NCI-H2196 (cell line): ENCODE measurements around the gene SLC18A2.
"Not testable (repeated sequence)": the region's sequence is repeated elsewhere in the genome, so short reads cannot be mapped to it uniquely, and the experiment has no call there.

Source experiments
- DNase-seq: peaks from one replicate; lab custom pipeline; 2025; ENCODE audit not compliant: unreplicated experiment; lab: John Stamatoyannopoulos, UW

The SLC18A2 gene

DNA sequence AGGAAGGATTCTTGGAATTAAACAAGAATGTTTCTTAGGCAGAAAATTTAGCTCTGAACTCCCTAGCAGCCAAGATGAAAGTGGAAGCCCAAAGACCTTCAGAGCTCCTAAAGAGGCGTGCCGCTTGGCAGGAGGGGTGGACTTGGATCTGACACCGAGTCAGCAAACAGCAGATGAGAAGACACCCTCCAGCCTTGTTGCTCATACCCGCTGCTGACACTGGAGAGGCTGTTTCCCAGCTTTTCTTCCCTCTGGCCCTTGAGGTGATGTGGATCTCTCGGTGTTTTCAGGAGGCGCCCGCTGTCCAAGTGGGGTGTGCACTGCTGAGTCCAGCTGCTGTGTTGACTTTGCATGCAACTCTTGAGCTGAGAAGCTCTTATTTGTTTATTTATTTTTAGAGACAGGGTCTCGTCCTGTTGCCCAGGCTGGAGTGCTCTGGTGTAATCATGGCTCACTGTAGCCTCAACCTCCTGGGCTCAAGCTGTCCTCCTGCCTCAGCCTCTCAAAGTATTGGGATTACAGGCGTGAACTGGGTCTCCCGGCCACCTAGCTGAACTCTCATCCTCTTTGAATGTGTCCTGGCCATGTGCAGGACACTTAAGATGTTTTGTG lies 21.5 kb downstream of the SLC18A2 start:
- no peak for DNase-seq

GRCh38 chr10:117262903-117263293 lies 22.0 kb downstream of the SLC18A2 start:
- no peak for DNase-seq

GRCh38 chr10:117264782-117265181 lies 23.9 kb downstream of the SLC18A2 start:
- DNase-seq, result peak; percentile 0

DNA sequence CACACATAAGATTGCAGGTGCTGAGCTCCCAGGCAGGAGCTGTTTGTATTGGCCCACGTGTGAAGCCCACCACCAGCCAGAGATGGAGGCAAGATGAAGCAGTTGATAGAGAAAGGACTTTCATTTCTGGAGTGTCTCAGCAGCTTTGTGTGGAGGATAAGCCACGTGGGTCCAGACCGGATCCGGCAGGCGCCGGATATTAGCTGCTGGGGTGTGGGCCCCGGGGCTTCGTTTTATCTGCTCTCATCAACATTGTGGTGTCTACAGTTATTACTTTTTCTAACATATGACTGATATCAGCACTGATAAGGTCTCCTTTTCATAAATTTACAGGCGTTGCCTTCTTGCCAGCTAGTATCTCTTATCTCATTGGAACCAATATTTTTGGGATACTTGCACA lies 25.5 kb downstream of the SLC18A2 start:
- no peak for DNase-seq

DNA sequence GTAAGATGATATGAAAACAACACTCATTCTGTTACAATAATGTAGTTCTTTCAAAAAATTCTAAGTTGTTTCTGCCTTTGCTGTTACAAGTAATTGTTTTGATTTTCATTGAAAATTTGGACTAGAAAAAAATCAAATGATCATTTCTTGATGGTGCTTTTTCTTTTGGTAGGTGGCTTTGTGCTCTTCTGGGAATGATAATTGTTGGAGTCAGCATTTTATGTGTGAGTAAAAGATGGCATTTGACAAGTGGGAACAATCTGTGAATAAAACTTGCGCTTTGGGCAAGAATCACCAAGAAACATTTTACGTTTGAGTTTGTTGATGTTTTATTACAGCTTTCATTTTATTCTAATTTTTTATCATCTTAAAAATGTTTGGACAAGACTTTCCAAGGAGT lies 25.9 kb downstream of the SLC18A2 start:
- DNase-seq, result no peak

DNA sequence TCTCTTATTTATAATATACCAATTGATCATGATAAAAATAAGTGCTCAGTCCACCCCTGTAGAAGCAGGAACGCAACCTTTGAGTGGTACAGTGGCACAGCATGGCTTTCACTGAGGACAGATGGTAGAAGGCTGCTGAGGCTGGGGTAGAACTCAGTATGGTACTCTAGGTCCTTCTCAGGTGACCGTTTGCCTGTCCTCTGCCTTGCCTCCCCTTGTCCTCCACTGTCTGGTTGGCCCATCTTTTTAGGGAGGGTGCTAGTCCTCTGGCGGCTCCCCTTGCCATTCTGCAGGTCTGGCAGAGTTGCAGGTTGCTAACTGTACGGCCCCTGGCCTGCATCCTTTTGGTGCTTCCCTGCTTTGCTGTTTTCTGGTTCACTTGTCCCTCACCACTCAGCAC lies 27.3 kb downstream of the SLC18A2 start:
- DNase-seq, result no peak

DNA sequence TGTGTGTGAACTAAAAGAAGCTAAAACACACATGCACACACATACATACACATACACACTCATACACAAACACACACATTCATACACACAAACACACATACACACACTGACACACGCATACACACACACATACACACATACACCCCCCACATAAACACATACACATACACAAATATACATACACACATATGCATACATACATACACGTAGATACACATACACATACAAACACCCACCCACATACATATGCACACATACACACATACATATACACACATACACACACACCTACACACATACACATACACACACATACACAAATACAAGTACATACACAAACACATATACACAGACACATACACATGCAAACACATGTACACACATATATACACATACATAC lies 28.0 kb downstream of the SLC18A2 start:
- DNase-seq, result no peak

DNA sequence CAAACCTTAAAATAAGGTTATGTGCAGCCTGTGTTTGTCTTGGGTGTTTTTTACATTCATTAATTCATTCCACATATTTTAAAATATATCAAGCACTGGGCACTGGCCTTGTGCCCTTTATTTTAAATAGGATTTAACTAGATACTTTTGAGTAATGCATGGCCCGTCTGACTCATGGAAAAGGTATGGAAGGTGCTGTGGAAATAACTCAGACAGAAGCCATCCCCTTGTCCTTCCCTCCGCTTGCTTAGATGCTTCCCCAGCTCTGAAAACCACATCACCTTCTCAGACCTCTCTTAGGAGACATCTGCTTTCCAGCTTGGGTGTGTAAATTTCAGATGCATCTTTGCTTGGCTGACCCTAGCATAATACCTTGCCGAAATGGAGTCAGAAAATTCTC lies 30.5 kb downstream of the SLC18A2 start:
- no peak for DNase-seq

DNA sequence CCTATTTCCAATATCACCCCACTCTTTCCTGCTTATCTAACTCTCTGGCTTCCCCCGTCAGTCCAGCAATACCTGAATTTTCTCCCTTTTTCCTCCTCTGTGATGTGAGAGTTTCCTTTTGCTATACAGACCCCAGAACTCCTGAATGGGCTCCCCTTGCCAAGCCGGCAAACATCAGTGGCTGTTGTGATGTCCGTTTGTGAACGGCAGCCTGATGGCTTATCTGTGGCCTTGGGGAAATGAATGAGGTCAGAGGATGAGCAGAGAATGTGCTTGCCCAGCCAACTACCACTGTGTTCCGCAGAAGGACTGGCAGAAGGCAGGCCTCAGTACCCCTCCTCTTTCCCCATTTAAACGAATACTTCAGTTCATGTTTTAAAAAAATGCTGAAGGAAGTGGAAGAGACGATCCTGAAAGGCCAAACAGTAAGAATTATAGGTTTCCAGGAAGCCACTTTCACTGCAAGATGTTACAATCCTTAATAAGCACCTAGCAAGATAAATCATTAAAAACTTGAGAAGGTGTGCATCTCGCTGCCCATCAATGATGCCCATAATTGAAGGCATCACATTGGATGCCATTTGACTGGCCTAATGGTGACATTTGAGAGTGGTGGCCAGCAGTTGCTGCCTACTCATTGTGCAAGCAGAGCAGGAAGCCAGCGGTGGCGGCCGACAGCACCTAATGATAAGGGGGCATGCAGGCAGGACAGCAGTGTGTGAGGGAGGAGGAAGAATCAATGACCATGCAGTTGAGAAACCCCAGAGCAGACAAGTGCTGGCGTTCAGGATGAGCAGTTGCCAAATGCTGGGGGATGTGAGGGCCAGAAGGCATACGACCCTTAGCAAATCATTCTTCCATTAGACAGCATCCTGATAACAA lies 31.5 kb downstream of the SLC18A2 start:
- no peak for DNase-seq

DNA sequence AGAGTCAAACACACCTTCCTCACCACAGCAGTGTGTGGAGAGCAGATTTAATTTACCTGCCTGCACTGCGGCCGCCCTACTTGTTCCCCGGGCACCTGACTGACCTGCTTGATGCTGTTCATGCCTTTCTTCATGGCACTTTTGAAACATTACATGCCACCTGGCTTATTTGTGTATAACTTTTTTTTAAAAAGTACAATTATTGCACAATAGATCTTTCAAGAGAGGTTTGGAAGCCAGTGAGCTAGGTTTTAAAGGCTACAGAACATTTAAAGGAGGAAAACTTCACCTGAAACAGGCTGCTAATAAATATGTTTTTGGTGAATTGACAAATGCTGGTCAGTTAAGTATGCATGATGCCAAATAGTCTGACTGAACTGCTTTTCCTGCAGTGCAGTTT lies 33.1 kb downstream of the SLC18A2 start:
- no peak for DNase-seq

DNA sequence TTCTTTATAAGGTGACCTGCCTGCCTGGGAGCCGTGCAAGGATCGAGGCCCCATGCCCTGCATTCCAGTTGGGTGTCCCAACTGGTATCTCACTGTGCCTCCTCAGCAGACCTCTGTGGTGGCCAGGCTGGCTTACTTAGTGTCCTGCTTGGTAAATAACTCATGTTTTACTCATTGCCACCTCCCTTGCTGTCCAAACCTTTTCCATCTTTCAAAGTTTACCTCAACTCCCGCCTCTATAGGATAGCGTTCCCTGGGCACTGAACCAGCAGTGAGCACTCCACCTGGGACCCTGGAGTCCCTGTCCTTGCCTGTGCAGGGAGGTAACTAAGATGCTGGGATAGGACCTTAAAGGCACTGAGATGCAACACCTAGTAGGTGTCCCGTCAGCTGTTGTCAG lies 33.6 kb downstream of the SLC18A2 start:
- no peak for DNase-seq

DNA sequence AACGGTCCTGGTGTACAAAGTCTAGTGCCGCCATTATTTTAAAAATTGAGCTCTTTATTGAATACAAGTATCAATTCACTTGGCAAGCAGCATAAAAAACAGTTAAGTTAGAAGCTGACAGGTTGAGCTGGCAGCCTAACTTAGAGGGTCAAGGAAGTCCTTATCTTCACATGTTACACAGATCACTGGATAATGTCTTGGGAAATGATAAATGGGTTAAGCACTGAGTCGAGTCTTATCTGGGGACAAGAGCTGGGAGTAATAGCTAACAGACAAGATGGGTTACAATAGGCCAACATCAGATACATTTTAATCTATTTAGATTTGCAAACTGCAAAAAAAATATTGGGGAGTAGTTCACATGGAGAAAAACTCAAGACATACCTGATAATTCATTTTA lies 34.2 kb downstream of the SLC18A2 start:
- DNase-seq, result no peak

DNA sequence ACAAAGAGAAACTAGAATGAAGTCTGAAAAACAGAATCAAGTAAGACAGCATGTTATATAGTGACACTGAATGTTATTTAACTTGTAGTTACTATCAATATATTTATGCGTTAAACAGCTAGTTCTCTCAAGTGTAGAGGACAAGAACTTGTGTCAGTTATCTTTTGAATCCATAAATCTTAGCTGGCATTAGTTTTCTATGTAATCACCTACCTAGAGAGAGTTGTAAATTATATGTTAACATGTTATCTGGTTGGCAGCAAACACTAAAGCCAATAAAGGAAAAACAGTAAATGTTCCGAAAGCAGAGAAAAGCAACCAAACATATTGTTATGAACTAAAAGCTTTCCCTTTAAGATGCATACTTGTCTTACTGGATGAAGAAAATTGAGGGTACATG lies 36.8 kb downstream of the SLC18A2 start:
- no peak for DNase-seq

DNA sequence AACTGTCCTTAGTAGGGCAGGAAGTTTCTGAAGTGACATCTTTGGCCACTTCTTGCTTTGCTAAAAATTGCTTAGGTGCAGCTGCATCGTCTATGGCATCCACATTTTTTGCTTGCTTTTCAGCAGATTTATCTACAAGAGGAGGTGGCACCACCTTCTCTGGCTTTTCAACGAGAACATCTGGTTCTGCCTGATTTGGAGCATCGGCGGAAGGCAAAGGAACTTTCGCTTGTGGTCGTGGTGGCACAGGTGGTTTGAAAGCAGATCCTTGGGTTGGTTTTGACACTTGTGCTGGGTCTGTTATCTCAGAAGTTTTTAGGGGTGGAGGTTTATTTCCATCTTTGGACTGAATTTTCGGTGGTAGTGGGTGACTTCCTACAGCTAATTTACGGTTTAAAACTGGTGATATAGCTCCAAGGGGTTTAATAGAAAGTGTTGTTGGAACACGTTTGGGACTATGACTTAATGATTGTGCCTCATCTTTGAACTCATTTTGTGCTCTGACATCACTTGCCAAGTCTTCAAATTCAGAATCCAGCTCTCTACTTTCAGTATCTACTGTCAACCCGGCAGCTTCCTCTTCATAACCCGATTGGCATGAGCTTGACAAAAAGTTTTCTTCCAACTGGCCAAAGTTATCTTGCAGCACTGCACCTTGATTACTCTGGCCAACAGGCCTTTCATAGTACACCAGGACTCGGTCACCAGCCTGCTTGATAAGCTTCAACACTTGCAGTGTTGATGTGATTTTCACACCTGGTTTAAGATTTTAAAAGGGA lies 44.0 kb downstream of the SLC18A2 start:
- no peak for DNase-seq

- DNase-seq, result not testable (repeated sequence)
Measured at GRCh38 chr10:117290872-117291271, 50.0 kb downstream of the SLC18A2 start.

GRCh38 chr10:117294039-117294645 lies 53.2 kb downstream of the SLC18A2 start:
- DNase-seq, result no peak

GRCh38 chr10:117294735-117295134 lies 53.8 kb downstream of the SLC18A2 start:
- DNase-seq, result no peak

- DNase-seq, result no peak
Measured at GRCh38 chr10:117298219-117298618, 57.3 kb downstream of the SLC18A2 start.

DNA sequence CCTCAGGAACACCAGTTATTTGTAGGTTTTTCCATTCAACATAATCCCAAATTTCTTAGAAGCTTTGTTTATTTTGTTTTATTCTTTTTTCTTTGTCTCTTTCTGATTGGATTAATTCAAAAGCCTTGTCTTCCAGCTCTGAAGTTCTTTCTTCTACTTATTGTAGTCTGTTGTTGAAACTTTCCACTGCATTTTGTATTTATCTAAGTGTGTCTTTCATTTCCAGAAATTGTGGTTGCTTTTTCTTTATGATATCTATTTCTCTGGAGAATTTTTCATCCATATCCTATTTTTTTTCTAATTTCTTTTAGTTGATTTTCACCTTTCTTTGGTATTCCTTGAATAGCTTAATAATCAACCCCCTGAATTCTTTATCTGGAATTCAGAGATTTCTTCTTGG lies 58.5 kb downstream of the SLC18A2 start:
- DNase-seq, result no peak

DNA sequence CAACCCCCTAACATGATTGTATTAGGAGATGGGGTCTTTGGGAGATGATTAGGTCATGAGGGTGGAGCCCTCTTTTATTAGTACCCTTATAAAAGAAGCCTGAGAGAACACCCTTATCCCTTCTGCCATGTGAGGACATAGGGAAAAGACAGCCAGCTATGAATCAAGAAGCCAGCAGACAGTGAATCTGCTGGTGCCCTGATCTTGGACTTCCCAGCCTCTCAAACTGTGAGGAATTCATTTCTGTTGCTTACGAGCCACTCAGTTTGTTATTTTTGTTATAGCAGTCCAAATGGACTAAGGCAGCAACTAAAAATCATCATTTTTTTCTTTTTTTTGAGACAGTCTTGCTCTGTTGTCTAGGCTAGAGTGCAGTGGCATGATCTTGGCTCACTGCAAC lies 59.8 kb downstream of the SLC18A2 start:
- DNase-seq, result no peak

DNA sequence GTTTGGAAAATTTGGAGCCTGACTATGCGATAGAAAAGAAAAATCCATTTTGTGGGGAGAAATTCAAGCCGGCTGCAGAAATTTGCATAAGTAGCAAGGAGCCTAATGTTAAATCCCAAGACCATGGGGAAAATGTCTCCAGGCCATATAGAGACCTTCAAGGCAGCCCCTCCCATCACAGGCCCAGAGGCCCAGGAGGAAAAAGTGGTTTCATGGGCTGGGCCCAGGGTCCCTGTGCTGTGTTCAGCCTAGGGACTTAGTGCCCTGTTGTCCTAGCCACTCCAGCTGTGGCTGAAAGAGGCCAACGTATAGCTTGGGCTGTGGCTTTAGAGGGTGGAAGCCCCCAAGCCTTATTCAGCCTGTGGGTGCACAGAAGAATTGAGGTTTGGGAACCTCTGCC lies 62.5 kb downstream of the SLC18A2 start:
- DNase-seq, result not testable (repeated sequence)
